ENCODE measurements around the gene FOLR2. TPM values are rescaled to one million over a fixed set of nuclear protein-coding genes. Genes with fewer than 3 reads are reported as not detected.

Gene FOLR2
- total and polyA plus RNA-seq, 2 experiments from 2014 or later, result not detected

DNA sequence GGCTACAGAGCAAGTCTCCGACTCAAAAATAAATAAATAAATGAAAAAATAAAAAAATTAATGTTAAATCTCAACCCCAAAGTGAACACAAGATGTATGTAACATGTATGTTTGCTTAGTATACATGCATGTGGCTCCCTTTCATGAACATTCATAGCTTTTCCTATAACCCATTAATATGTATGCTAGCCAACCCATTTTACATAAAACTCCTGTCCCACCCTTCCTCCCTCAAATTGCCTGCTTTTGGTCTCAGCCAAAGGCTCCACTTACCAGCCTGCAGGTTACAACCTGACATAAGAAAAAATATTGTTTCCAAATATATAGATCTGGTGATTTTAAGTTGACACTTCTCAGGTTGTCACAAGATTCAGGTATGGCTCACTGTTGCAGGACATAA, 28.3 kb upstream of the FOLR2 start (continued):
- TF ChIP-seq, protein P1, sequence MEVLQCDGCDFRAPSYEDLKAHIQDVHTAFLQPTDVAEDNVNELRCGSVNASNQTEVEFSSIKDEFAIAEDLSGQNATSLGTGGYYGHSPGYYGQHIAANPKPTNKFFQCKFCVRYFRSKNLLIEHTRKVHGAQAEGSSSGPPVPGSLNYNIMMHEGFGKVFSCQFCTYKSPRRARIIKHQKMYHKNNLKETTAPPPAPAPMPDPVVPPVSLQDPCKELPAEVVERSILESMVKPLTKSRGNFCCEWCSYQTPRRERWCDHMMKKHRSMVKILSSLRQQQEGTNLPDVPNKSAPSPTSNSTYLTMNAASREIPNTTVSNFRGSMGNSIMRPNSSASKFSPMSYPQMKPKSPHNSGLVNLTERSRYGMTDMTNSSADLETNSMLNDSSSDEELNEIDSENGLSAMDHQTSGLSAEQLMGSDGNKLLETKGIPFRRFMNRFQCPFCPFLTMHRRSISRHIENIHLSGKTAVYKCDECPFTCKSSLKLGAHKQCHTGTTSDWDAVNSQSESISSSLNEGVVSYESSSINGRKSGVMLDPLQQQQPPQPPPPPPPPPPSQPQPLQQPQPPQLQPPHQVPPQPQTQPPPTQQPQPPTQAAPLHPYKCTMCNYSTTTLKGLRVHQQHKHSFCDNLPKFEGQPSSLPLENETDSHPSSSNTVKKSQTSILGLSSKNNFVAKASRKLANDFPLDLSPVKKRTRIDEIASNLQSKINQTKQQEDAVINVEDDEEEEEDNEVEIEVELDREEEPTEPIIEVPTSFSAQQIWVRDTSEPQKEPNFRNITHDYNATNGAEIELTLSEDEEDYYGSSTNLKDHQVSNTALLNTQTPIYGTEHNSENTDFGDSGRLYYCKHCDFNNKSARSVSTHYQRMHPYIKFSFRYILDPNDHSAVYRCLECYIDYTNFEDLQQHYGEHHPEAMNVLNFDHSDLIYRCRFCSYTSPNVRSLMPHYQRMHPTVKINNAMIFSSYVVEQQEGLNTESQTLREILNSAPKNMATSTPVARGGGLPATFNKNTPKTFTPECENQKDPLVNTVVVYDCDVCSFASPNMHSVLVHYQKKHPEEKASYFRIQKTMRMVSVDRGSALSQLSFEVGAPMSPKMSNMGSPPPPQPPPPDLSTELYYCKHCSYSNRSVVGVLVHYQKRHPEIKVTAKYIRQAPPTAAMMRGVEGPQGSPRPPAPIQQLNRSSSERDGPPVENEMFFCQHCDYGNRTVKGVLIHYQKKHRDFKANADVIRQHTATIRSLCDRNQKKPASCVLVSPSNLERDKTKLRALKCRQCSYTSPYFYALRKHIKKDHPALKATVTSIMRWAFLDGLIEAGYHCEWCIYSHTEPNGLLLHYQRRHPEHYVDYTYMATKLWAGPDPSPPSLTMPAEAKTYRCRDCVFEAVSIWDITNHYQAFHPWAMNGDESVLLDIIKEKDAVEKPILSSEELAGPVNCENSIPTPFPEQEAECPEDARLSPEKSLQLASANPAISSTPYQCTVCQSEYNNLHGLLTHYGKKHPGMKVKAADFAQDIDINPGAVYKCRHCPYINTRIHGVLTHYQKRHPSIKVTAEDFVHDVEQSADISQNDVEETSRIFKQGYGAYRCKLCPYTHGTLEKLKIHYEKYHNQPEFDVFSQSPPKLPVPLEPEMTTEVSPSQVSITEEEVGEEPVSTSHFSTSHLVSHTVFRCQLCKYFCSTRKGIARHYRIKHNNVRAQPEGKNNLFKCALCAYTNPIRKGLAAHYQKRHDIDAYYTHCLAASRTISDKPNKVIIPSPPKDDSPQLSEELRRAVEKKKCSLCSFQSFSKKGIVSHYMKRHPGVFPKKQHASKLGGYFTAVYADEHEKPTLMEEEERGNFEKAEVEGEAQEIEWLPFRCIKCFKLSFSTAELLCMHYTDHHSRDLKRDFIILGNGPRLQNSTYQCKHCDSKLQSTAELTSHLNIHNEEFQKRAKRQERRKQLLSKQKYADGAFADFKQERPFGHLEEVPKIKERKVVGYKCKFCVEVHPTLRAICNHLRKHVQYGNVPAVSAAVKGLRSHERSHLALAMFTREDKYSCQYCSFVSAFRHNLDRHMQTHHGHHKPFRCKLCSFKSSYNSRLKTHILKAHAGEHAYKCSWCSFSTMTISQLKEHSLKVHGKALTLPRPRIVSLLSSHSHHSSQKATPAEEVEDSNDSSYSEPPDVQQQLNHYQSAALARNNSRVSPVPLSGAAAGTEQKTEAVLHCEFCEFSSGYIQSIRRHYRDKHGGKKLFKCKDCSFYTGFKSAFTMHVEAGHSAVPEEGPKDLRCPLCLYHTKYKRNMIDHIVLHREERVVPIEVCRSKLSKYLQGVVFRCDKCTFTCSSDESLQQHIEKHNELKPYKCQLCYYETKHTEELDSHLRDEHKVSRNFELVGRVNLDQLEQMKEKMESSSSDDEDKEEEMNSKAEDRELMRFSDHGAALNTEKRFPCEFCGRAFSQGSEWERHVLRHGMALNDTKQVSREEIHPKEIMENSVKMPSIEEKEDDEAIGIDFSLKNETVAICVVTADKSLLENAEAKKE (CRISPR knock-in tag; IDR thresholded peaks at IDR 0.05), result no peak
- TF ChIP-seq, protein P2, sequence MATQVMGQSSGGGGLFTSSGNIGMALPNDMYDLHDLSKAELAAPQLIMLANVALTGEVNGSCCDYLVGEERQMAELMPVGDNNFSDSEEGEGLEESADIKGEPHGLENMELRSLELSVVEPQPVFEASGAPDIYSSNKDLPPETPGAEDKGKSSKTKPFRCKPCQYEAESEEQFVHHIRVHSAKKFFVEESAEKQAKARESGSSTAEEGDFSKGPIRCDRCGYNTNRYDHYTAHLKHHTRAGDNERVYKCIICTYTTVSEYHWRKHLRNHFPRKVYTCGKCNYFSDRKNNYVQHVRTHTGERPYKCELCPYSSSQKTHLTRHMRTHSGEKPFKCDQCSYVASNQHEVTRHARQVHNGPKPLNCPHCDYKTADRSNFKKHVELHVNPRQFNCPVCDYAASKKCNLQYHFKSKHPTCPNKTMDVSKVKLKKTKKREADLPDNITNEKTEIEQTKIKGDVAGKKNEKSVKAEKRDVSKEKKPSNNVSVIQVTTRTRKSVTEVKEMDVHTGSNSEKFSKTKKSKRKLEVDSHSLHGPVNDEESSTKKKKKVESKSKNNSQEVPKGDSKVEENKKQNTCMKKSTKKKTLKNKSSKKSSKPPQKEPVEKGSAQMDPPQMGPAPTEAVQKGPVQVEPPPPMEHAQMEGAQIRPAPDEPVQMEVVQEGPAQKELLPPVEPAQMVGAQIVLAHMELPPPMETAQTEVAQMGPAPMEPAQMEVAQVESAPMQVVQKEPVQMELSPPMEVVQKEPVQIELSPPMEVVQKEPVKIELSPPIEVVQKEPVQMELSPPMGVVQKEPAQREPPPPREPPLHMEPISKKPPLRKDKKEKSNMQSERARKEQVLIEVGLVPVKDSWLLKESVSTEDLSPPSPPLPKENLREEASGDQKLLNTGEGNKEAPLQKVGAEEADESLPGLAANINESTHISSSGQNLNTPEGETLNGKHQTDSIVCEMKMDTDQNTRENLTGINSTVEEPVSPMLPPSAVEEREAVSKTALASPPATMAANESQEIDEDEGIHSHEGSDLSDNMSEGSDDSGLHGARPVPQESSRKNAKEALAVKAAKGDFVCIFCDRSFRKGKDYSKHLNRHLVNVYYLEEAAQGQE (IDR thresholded peaks at IDR 0.05; ENCODE audit: unreplicated experiment), result no peak
- no peak for TF ChIP-seq CREB1 (CRISPR knock-in tag; IDR thresholded peaks at IDR 0.05; ENCODE audit: low read depth)

DNA sequence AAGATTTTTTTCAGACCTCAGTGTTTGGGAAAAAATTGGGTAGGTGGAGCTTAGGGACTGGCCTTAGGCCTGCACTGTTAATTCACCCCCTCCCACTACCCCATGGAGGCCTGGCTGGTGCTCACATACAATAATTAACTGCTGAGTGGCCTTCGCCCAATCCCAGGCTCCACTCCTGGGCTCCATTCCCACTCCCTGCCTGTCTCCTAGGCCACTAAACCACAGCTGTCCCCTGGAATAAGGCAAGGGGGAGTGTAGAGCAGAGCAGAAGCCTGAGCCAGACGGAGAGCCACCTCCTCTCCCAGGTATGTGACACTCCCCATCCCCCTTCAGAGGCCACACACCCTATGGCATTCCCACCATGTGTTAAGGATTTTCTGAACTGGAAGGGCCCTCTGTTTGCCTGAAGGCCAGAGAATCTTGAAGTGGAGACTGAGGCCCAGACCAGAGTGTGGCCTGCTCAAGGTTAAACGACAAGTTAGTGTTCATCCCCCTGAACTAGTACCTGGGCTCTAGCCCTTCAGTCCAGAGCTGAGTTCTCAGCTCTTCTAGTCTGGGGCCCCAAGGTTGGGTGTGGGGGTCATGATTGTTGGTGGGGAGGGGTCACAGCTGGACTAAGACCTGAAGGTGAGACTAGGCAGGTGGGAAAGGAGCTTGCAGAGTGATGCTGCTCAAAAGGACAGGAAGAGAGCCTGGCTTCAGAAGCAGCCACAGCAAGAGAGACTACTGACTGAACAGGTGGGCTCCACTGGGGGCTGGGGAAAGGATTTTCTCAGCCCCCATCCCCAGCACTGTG, 26.9 kb upstream of the FOLR2 start:
- no peaks in the 10 kb centered on the region for H3K27me3 ChIP-seq (ENCODE audit: insufficient read depth)
- Mint-ChIP-seq H3K36me3 (ENCODE audit: low read depth) (no peaks in the 10 kb centered on the region), H3K9me3 (no peaks in the 10 kb centered on the region), H3K27ac (no peak overlapping the region), H3K4me3 (no peak overlapping the region), H3K27me3 (ENCODE audit: insufficient read depth, low read depth, poor library complexity) (peaks cover 8% of the 10 kb centered on the region), H3K4me1 (peaks cover 12% of the 10 kb centered on the region; the same call in 2 of the 3 replicates)
- no peak overlapping the region for H3K4me2 ChIP-seq
- H3K4me3 ChIP-seq, result no peak overlapping the region
- DNase-seq (ENCODE audit: low spot score) (peak; percentile 12), ATAC-seq (peak; percentile 57)
- H3K79me2 ChIP-seq (replicated peaks; ENCODE audit: insufficient read depth), result no peaks in the 10 kb centered on the region
- H3K27ac ChIP-seq (ENCODE audit: low read depth), result no peak overlapping the region
- TF ChIP-seq, protein P2 (IDR thresholded peaks at IDR 0.05; ENCODE audit: unreplicated experiment), result no peak
- TF ChIP-seq POLR2AphosphoS5 (IDR thresholded peaks at IDR 0.05; ENCODE audit: low read depth) (no peak), EZH2 (IDR thresholded peaks at IDR 0.05; ENCODE audit: low read depth, unreplicated experiment) (no peak), ZNF331 (CRISPR knock-in tag; IDR thresholded peaks at IDR 0.05; ENCODE audit: low read depth) (no peak), JUNB (IDR thresholded peaks at IDR 0.05; ENCODE audit: unreplicated experiment) (no peak)
- TF ChIP-seq, protein P3, sequence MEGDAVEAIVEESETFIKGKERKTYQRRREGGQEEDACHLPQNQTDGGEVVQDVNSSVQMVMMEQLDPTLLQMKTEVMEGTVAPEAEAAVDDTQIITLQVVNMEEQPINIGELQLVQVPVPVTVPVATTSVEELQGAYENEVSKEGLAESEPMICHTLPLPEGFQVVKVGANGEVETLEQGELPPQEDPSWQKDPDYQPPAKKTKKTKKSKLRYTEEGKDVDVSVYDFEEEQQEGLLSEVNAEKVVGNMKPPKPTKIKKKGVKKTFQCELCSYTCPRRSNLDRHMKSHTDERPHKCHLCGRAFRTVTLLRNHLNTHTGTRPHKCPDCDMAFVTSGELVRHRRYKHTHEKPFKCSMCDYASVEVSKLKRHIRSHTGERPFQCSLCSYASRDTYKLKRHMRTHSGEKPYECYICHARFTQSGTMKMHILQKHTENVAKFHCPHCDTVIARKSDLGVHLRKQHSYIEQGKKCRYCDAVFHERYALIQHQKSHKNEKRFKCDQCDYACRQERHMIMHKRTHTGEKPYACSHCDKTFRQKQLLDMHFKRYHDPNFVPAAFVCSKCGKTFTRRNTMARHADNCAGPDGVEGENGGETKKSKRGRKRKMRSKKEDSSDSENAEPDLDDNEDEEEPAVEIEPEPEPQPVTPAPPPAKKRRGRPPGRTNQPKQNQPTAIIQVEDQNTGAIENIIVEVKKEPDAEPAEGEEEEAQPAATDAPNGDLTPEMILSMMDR (conservative IDR thresholded peaks at IDR 0.05; ENCODE audit: low read depth in 2 of 2), result no peak
- peak overlapping the region; percentile 43; the same call in 1 of the 2 replicates for H2AFZ ChIP-seq
- H3K36me3 ChIP-seq (ENCODE audit: insufficient read depth), result no peaks in the 10 kb centered on the region
- no peaks in the 10 kb centered on the region for H4K20me1 ChIP-seq (replicated peaks; ENCODE audit: insufficient read depth)
- no peaks in the 10 kb centered on the region for H3F3A ChIP-seq (replicated peaks; ENCODE audit: low read depth)
- H3K9me2 ChIP-seq (ENCODE audit: insufficient read depth), result no peaks in the 10 kb centered on the region
- H3K4me1 ChIP-seq (ENCODE audit: insufficient read depth), result peaks cover 6% of the 10 kb centered on the region; the same call in 1 of the 2 replicates

Measured in GM23338 (cell line).